Ovary (tissue), 3 donors: ENCODE results near the gene UGT1A6.

ENCODE experiments used
- POLR2A ChIP-seq: fragments of 450-650 bp; IDR thresholded peaks from one replicate; pipeline ENCODE4 v1.6.1; 2017; ENCODE audit warnings: antibody characterized with exemption, mild to moderate bottlenecking, moderate library complexity
- TF ChIP-seq, protein P1 (sequence below), 3 donors: fragments of 450-650 bp in 2 of 3; fragments of 200-600 bp in 1 of 3; IDR thresholded peaks; one replicate each; pipeline versions ENCODE4 v1.5.1 to v1.8.0; 2016 to 2022; ENCODE audit warnings: antibody characterized with exemption in 3 of 3, mild to moderate bottlenecking in 1 of 3
- donor health status: DM: no; HTN: no; CAD: no.

DNA sequence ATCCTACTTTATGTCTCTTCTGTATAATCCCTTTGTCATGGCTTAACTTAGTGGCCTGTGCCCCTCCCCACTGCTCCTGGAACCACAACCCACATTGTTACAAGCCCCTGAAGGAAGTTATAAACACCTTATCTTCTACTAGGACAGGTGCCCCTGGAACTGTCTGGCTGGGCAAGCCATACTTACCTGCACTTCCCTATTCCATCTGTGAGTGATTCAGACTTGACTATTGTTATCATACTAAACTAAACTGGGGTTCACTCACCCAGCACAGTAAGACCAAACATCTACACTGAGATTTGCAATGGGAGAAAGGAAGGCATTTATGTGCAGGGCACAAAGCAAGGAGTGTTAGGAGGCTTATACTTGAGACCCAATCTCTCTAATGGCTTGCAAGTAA, 3.7 kb upstream of the UGT1A6 start:
- TF ChIP-seq, protein P1, sequence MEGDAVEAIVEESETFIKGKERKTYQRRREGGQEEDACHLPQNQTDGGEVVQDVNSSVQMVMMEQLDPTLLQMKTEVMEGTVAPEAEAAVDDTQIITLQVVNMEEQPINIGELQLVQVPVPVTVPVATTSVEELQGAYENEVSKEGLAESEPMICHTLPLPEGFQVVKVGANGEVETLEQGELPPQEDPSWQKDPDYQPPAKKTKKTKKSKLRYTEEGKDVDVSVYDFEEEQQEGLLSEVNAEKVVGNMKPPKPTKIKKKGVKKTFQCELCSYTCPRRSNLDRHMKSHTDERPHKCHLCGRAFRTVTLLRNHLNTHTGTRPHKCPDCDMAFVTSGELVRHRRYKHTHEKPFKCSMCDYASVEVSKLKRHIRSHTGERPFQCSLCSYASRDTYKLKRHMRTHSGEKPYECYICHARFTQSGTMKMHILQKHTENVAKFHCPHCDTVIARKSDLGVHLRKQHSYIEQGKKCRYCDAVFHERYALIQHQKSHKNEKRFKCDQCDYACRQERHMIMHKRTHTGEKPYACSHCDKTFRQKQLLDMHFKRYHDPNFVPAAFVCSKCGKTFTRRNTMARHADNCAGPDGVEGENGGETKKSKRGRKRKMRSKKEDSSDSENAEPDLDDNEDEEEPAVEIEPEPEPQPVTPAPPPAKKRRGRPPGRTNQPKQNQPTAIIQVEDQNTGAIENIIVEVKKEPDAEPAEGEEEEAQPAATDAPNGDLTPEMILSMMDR (IDR thresholded peaks at IDR 0.05): no peak
- TF ChIP-seq POLR2A: no peak
